Measurements from ENCODE around the gene PHPT1. TPM values are rescaled to one million over a fixed set of nuclear protein-coding genes. Genes with fewer than 3 reads are reported as not detected.
A peak's percentile ranks its signal among the peaks of the same experiment; 100 is the strongest.

PHPT1 gene
- total and polyA plus RNA-seq, 8 donors, result 66.1 to 151 (median 100) TPM

- ATAC-seq (no peak), DNase-seq (peak in 1 of 4 donors; percentile 61)
- intact Hi-C loops (cut with DNase I), result no loop called here
Measured at GRCh38 chr9:136803551-136804508, 45.4 kb upstream of the PHPT1 start.

GRCh38 chr9:136804509-136805206 is 44.6 kb upstream of the PHPT1 start:
- Histone ChIP-seq H3K36me3 (peaks cover 0 to 2% of the 10 kb centered on the region in 2 donors), H3K9me3 (no peaks in the 10 kb centered on the region), H3K27ac (no peak overlapping the region), H3K4me3 (no peak overlapping the region), H3K27me3 (peaks cover 16 to 31% of the 10 kb centered on the region in 2 donors), H3K4me1 (peaks cover 23 to 46% of the 10 kb centered on the region in 2 donors)
- intact Hi-C loops (cut with DNase I), result no loop called here
- DNase-seq (peak in 1 of 4 donors; percentile 58), ATAC-seq (no peak)
- TF ChIP-seq CTCF (IDR thresholded peaks at IDR 0.05), result no peak

More at GRCh38 chr9:136803551-136804508, 45.4 kb upstream of the PHPT1 start:
- Histone ChIP-seq H3K27ac (no peak overlapping the region), H3K36me3 (no peaks in the 10 kb centered on the region), H3K9me3 (no peaks in the 10 kb centered on the region), H3K4me3 (no peak overlapping the region), H3K27me3 (peaks cover 24 to 39% of the 10 kb centered on the region in 2 donors), H3K4me1 (peaks cover 25 to 46% of the 10 kb centered on the region in 2 donors)
- TF ChIP-seq CTCF (IDR thresholded peaks at IDR 0.05), result no peak

DNA sequence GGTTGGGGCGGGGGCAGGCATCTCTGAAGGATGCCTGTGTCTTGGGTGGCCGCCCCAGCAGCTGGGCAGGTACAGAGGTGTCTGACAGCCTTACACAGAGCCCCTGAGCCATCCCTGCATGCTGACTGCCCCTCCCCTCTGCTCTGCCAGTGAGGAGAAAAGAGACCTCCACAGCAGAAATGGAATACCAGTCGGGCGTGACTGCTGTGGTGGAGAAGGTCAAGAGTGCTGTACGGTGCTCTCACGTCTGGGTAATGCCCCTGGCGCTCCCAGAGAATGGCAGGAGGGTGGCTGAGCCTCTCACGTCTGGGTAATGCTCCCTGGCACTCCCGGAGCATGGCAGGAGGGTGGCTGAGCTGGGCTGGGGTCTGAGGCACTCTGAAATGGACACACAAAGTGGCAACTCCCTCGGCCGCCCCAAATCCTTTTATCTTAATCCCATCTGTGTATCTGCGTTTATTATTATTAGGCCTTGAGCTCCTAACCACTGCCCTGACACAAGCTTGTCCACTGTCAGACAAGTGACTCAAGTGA is 43.9 kb upstream of the PHPT1 start:
- Histone ChIP-seq H3K9me3 (no peaks in the 10 kb centered on the region), H3K27me3 (peaks cover 12 to 24% of the 10 kb centered on the region in 2 donors), H3K36me3 (peaks cover 0 to 6% of the 10 kb centered on the region in 2 donors), H3K27ac (no peak overlapping the region), H3K4me1 (peaks cover 21 to 46% of the 10 kb centered on the region in 2 donors), H3K4me3 (no peak overlapping the region)
- DNase-seq (peak in 1 of 4 donors; percentile 35), ATAC-seq (no peak)
- intact Hi-C loops (cut with DNase I), result no loop called here
- no peak for TF ChIP-seq CTCF (IDR thresholded peaks at IDR 0.05)

GRCh38 chr9:136806067-136806466 is 43.1 kb upstream of the PHPT1 start:
- H3K27me3 ChIP-seq, result peaks cover 10 to 16% of the 10 kb centered on the region in 2 donors
- H3K4me3 ChIP-seq, result no peak overlapping the region
- peaks cover 15 to 46% of the 10 kb centered on the region in 2 donors for H3K4me1 ChIP-seq
- H3K36me3 ChIP-seq, result peaks cover 0 to 14% of the 10 kb centered on the region in 2 donors
- TF ChIP-seq CTCF (IDR thresholded peaks at IDR 0.05), result no peak
- no peak for ATAC-seq
- H3K9me3 ChIP-seq, result no peaks in the 10 kb centered on the region
- intact Hi-C loops (cut with DNase I), result no loop called here
- H3K27ac ChIP-seq, result no peak overlapping the region
- DNase-seq, result peak in 1 of 4 donors; percentile 73
